Measurements from ENCODE around the gene COBLL1.

The COBLL1 gene

DNA sequence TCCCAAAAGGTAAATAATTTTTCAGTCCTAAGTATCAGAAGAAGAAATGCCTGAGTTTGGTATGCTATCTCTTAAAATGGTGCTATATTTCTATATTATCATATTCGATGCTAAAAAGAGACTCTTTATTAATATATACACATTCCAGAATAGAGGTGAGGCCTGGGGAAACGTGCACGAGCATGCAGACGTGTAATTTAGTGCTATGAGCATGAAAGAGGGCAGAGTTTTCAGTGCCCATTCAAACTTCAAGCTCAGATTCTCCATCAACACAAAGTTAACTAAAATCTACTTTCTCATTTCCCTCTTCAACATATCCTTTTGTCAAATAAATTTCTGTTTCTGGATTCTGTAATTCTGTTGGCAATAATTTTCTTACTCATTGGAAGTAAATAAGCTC lies 5.7 kb upstream of the COBLL1 start:
- ATAC-seq (ENCODE audit: insufficient read depth, low read depth) (no peak), DNase-seq (no peak)
- Histone ChIP-seq H3K79me2 (ENCODE audit: insufficient read depth, low read length) (no peaks in the 10 kb centered on the region), H3K9me3 (ENCODE audit: insufficient read depth, low read length, severe bottlenecking) (no peaks in the 10 kb centered on the region), H4K20me1 (ENCODE audit: insufficient read depth, low read length) (no peaks in the 10 kb centered on the region), H3K27ac (ENCODE audit: low read length) (no peak overlapping the region), H3K4me2 (ENCODE audit: insufficient read depth, low read length) (no peak overlapping the region), H3K4me1 (ENCODE audit: insufficient read depth, low read length) (peaks cover 3% of the 10 kb centered on the region; the same call in 1 of the 2 replicates), H3K36me3 (ENCODE audit: insufficient read depth, low read length) (no peaks in the 10 kb centered on the region), H2AFZ (ENCODE audit: low read depth, low read length) (no peak overlapping the region), H3K4me3 (ENCODE audit: low read depth in 1 of 2, low read length in 2 of 2) (no peak overlapping the region), H3K27me3 (ENCODE audit: insufficient read depth, low read length, poor library complexity) (peaks cover 4% of the 10 kb centered on the region), H3K9ac (ENCODE audit: low read depth, low read length) (no peak overlapping the region)
- TF ChIP-seq EZH2 (IDR thresholded peaks at IDR 0.05; ENCODE audit: borderline replicate concordance, low read depth, low read length, severe bottlenecking), result no peak
- TF ChIP-seq, protein P1, sequence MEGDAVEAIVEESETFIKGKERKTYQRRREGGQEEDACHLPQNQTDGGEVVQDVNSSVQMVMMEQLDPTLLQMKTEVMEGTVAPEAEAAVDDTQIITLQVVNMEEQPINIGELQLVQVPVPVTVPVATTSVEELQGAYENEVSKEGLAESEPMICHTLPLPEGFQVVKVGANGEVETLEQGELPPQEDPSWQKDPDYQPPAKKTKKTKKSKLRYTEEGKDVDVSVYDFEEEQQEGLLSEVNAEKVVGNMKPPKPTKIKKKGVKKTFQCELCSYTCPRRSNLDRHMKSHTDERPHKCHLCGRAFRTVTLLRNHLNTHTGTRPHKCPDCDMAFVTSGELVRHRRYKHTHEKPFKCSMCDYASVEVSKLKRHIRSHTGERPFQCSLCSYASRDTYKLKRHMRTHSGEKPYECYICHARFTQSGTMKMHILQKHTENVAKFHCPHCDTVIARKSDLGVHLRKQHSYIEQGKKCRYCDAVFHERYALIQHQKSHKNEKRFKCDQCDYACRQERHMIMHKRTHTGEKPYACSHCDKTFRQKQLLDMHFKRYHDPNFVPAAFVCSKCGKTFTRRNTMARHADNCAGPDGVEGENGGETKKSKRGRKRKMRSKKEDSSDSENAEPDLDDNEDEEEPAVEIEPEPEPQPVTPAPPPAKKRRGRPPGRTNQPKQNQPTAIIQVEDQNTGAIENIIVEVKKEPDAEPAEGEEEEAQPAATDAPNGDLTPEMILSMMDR (IDR thresholded peaks at IDR 0.05; ENCODE audit: borderline replicate concordance, extremely low read depth, low read length, poor library complexity, severe bottlenecking), result no peak

DNA sequence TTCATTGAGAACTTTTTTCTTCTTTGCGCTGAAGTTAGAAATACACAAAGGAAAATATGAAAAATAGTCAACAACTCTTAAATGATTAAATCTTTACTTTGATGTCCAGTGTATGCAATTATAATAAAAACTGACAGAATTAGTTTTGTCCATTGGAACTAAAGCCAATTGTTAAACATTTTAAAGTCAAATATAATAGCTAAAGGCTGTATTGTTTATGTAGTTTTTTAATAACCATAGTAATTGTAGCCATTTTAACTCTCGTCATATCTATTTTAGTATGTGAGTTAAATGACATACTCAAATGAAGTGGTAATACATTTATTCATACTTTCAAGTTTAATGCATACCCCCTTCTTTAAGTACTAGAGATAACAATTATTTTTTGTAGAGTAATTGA lies 4.7 kb upstream of the COBLL1 start:
- no peak overlapping the region for H3K9ac ChIP-seq (ENCODE audit: low read depth, low read length)
- no peak for ATAC-seq (ENCODE audit: insufficient read depth, low read depth)

GRCh38 chr2:164843346-164843911 lies 1.8 kb upstream of the COBLL1 start:
- Histone ChIP-seq H3K9ac (ENCODE audit: low read depth, low read length) (no peak overlapping the region), H3K4me1 (ENCODE audit: insufficient read depth, low read length) (peaks cover 17% of the 10 kb centered on the region), H3K27me3 (ENCODE audit: insufficient read depth, low read length, poor library complexity) (peaks cover 27% of the 10 kb centered on the region), H3K4me3 (ENCODE audit: low read depth in 1 of 2, low read length in 2 of 2) (no peak overlapping the region), H3K79me2 (ENCODE audit: insufficient read depth, low read length) (no peaks in the 10 kb centered on the region), H3K9me3 (ENCODE audit: insufficient read depth, low read length, severe bottlenecking) (no peaks in the 10 kb centered on the region), H2AFZ (ENCODE audit: low read depth, low read length) (no peak overlapping the region), H4K20me1 (ENCODE audit: insufficient read depth, low read length) (no peaks in the 10 kb centered on the region), H3K27ac (ENCODE audit: low read length) (no peak overlapping the region), H3K36me3 (ENCODE audit: insufficient read depth, low read length) (no peaks in the 10 kb centered on the region), H3K4me2 (ENCODE audit: insufficient read depth, low read length) (no peak overlapping the region)
- DNase-seq (no peak), ATAC-seq (ENCODE audit: insufficient read depth, low read depth) (no peak)
- TF ChIP-seq EZH2 (IDR thresholded peaks at IDR 0.05; ENCODE audit: borderline replicate concordance, low read depth, low read length, severe bottlenecking), result no peak
- TF ChIP-seq, protein P1 (IDR thresholded peaks at IDR 0.05; ENCODE audit: borderline replicate concordance, extremely low read depth, low read length, poor library complexity, severe bottlenecking), result no peak

More for the DNA sequence above, 4.7 kb upstream of the COBLL1 start:
- Histone ChIP-seq H3K36me3 (ENCODE audit: insufficient read depth, low read length) (no peaks in the 10 kb centered on the region), H2AFZ (ENCODE audit: low read depth, low read length) (no peak overlapping the region), H3K27ac (ENCODE audit: low read length) (no peak overlapping the region), H3K27me3 (ENCODE audit: insufficient read depth, low read length, poor library complexity) (peaks cover 14% of the 10 kb centered on the region), H3K4me3 (ENCODE audit: low read depth in 1 of 2, low read length in 2 of 2) (no peak overlapping the region), H3K79me2 (ENCODE audit: insufficient read depth, low read length) (no peaks in the 10 kb centered on the region), H3K4me1 (ENCODE audit: insufficient read depth, low read length) (peaks cover 6% of the 10 kb centered on the region), H3K4me2 (ENCODE audit: insufficient read depth, low read length) (no peak overlapping the region), H4K20me1 (ENCODE audit: insufficient read depth, low read length) (no peaks in the 10 kb centered on the region), H3K9me3 (ENCODE audit: insufficient read depth, low read length, severe bottlenecking) (no peaks in the 10 kb centered on the region)
- no peak for DNase-seq
- TF ChIP-seq, protein P1 (IDR thresholded peaks at IDR 0.05; ENCODE audit: borderline replicate concordance, extremely low read depth, low read length, poor library complexity, severe bottlenecking), result no peak
- no peak for TF ChIP-seq EZH2 (IDR thresholded peaks at IDR 0.05; ENCODE audit: borderline replicate concordance, low read depth, low read length, severe bottlenecking)

All from DND-41 (cell line).